Non-pigmented ciliary epithelial cell (primary cell): ENCODE results near the gene GPATCH2L.

ENCODE experiments used
- DNase-seq: peaks from one replicate; pipeline ENCODE4 v3.0.0-alpha.2; 2010; ENCODE audit warnings: low read depth

Gene GPATCH2L

GRCh38 chr14:76136476-76137110 is 15.1 kb upstream of the GPATCH2L start:
- no peak for DNase-seq

GRCh38 chr14:76138119-76138757 is 13.5 kb upstream of the GPATCH2L start:
- no peak for DNase-seq

- DNase-seq = no peak
These were observed 12.7 kb upstream of the GPATCH2L start for GRCh38 chr14:76138758-76139723.

DNA sequence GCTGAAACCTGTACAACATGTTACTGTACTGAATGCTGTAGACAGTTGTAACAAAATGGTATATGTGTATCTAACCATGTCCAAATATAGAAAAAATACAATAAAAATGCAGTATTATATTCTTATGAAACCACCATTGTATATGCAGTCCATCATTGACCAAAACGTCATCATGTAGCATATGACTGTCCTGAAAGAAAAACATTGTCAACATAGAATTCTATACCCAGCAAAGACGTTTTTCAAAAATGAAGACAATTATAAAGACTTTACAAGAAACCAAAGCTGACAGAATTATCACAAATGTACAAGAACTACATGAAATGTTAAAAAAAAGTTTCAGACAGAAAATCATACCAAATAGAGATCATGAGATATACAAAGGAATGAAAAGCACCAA is 8.1 kb upstream of the GPATCH2L start:
- DNase-seq = no peak

- no peak for DNase-seq
These were observed 4.7 kb upstream of the GPATCH2L start for GRCh38 chr14:76146976-76147375.

- no peak for DNase-seq
These were observed 2.5 kb upstream of the GPATCH2L start for GRCh38 chr14:76149196-76149595.

GRCh38 chr14:76152333-76152681 is 585 bp downstream of the GPATCH2L start:
- DNase-seq = peak; percentile 60

- DNase-seq = no peak
These were observed 2.2 kb downstream of the GPATCH2L start for GRCh38 chr14:76153919-76154318.

GRCh38 chr14:76154539-76155126 is 2.9 kb downstream of the GPATCH2L start:
- DNase-seq = no peak

DNA sequence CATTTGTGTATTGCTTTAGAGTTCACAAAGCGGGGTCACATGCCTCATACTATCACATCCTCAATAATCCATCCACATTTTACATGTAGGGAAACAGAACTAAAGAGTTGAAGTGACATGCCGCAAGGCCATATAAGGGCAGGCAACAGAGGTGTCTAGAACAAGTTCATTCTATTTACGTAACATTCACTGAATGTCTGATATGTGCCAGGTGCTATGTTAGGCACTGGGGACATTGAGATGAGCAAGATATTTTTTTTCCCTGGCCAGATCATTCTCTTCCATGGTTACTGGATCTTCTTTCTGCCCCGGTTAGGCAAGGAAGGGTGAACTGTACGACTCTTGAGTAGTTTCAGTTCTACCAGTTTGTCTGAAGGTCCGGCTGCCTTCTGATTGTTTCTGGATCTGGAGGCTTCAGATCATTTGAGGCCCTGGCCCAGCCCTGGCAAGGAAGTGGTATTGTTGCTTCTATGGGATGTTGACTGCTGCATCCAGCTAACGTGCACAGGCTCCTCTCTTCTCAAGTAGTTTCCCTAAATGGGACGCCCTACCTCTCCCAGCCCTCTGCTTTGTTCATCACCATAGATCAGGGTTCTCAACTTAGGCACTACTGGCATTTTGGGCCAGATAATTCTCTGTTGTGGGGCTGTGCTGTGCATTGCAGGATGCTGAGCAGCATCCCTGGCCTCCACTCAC is 12.1 kb downstream of the GPATCH2L start:
- no peak for DNase-seq

DNA sequence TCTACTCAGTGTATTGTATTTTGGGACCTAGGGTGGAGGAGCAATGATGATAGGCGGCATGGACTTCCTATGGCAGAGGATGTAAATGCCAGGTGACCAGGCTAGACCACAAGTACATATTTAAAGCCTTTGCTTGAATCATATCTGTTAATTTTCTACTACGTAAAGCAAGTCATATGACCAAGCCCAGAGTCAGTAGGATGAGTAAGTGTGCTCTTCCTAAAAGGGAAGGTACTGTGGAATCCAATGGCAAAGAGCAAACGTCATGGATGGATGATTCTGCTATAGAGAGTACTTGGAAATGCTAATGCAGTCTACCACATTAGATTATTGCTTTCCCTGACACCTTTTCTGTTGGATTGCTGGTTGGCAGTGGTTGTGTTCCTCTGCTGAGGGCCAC is 16.8 kb downstream of the GPATCH2L start:
- DNase-seq = no peak

GRCh38 chr14:76169776-76170175 is 18.1 kb downstream of the GPATCH2L start:
- DNase-seq = no peak

DNA sequence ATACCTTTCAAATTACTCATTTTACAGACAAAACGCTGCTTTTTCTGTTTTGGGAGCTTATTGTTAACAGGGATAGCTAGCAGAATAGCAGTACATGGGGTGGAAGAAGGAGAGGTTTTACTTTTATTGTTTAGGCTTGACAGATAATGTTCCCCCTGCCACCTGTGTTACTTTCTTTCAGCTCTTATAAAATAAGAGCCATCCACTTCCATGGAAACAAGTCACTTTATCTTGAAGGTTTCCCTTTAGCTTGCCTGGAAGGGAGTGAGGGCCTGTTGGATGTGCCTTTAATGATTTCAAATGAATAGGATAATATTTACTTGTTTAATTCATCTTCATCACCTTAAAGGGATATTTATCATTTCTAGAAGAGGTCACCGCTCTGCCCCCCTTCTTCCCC is 23.3 kb downstream of the GPATCH2L start:
- DNase-seq = no peak

- DNase-seq = no peak
These were observed 24.2 kb downstream of the GPATCH2L start for GRCh38 chr14:76175942-76176341.

- DNase-seq = no peak
These were observed 29.8 kb downstream of the GPATCH2L start for GRCh38 chr14:76181546-76181945.

DNA sequence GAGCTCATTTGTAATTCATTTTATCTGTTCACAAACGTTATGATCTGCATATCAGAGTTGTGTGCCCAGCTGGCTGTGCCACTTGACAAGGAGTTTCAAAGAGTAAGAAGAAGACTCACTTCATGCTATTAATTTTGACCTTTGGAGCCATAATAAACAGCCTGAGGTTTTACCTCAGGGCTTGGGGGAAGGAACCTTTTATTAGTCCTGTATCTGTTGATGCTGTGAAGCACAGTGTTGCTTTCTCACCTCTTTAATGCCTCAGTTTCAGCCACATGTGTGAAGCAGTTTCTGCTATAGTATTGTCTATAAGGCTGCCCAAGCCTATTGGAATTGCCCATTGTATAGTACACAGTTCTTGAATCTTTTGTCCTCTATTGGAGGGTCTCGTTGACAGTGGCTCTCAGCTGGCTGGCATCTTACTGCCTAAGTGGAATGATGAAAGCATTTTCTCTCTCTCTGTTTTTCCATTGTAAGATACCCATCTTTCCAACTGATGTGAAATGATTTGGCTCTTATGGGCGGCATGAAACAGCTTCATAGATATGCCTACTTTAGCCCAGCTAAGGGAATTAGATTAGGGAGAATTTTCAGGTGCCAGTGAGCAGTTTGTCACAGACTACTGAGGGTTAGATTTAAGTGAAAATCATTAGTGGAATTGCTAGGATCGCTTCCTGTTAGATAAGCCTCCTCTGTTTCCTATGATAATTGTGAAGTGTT is 34.7 kb downstream of the GPATCH2L start:
- no peak for DNase-seq

GRCh38 chr14:76191297-76191696 is 39.6 kb downstream of the GPATCH2L start:
- DNase-seq = no peak

DNA sequence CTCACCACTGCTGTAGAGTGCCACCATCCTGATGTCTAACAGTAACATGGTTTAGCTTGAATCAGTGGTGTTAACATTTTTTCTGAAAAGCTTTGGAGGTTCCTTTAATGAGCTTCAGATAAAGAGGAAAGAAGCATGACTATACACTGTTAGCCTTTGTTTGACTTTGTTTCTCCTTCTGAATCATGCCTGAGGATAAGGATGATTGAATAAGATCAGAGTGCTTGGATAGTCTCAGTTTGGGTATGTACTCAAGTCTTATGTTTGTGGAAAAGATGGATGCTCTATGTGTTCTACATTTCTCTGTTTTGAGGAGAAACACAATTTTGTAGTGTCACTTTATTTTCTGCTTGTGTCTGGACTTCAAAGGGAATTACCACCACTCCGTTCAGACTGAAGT is 42.0 kb downstream of the GPATCH2L start:
- peak; percentile 22 for DNase-seq

DNA sequence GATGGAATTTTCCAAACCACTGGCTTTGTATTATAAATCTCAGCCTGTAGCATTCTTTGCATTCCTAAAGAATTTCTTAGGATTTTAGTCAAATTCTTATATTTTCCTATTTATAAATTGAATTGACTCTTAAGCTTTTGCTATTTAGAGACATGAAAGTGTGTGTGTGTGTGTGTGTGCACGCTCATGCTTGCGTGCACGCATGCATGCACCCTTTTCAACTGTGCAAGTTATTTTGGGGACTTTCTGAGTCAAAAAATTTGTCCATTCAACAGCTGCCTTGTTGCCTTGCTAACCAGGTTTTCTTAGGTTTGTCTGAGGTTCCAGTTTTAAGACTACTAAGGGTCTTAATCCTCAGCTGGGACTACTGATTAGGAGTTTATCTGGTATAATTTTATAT is 42.6 kb downstream of the GPATCH2L start:
- no peak for DNase-seq

DNA sequence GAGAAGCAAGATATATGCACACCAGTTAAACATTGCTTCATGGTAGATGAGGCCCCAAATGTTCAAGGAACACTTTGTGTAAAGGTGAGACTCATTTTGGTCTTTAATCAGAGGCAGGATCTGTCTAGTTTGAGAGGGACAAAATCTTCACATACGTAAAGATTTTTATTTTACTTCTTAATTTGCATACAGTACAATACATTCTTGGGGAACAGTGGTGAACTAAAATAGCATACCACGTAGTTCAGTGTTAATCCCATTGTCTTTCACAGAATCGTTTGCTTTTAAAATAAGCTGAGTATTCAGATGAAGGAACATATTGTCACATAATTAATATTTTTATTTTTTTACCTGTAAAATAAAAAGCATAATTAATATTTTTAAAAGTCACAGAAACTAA is 43.3 kb downstream of the GPATCH2L start:
- no peak for DNase-seq

- no peak for DNase-seq
These were observed 45.4 kb downstream of the GPATCH2L start for GRCh38 chr14:76196980-76197695.
